ENCODE data around the gene C19orf12.

GRCh38 chr19:29650772-29651387 is 64.2 kb downstream of the C19orf12 start:
- TF ChIP-seq EZH2 (IDR thresholded peaks at IDR 0.05) (no peak), JUND (IDR thresholded peaks at IDR 0.05) (no peak), CTCF (IDR thresholded peaks at IDR 0.05 in 2 of 3, conservative IDR thresholded peaks at IDR 0.05 in 1 of 3; ENCODE audit: borderline replicate concordance in 1 of 3, insufficient read depth in 1 of 3, low read depth in 2 of 3, low read length in 2 of 3) (no peak), POLR2A (IDR thresholded peaks at IDR 0.05; ENCODE audit: borderline replicate concordance, extremely low read depth, insufficient read depth, insufficient read length) (no peak)

All from HCT116 (cell line).